Measurements from ENCODE around the gene FSD1. TPM values are rescaled to one million over a fixed set of nuclear protein-coding genes. Genes with fewer than 3 reads are reported as not detected.

Gene FSD1
- total RNA-seq, 1 experiment from 2014 or later = 29.8 TPM

DNA sequence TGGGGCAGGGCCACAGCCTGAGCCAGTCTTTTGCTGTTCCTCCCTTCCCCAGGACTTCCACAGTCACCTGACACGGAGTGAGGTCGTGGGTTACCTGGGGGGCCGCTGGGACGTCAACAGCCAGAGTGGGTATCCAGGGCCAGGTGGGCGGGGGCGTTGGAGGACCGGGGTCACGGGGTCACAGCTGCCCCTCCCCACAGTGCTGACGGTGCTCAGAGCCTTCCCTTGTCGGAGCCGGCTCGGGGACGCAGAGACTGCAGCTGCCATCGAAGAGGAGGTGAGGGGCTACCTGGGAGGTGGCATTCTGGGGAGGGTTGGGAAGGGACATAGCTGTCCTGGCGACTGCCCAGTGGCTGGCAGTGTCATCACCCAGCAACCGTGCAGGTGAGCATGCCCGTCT is 50.5 kb downstream of the FSD1 start:
- peaks cover 1% of the 10 kb centered on the region; the same call in 1 of the 2 replicates for H3K36me3 ChIP-seq (replicated peaks; ENCODE audit: control insufficient read depth, insufficient read depth, low read length)
- no peaks in the 10 kb centered on the region for H3K27me3 ChIP-seq (ENCODE audit: control insufficient read depth, insufficient read depth, low read length)
- DNase-seq = peak; percentile 44
- no peak overlapping the region for H3K4me3 ChIP-seq (ENCODE audit: insufficient read depth, low read depth, low read length)

DNA sequence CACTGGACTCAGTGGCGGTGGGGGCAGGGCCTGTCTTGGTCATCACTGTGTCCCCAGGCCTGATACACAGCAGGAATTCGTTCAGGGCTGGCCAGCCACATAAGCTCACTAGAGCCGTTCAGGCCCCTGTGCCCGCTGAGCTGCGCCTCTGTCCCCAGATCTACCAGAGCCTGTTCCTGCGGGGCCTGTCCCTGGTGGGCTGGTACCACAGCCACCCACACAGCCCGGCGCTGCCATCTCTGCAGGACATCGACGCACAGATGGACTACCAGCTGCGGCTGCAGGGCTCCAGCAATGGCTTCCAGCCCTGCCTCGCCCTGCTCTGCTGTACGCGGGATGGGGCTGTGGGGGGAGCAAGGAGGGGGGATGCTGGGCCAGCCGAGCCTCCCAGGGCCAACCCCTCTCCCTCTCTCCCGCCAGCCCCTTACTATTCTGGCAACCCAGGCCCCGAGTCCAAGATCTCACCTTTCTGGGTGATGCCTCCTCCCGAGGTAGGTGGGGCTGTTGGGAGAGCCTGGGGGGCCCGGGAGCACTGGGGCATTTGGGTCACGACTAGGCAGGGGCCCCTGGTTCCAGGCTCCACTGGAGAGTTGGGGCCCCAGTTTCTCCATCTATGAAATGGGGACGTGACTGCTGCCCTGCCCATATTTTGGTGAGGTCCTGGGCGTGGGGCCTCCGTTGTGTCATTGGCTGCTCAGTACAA is 52.8 kb downstream of the FSD1 start:
- Histone ChIP-seq H3K36me3 (replicated peaks; ENCODE audit: control insufficient read depth, insufficient read depth, low read length) (peaks cover 3% of the 10 kb centered on the region), H3K27me3 (ENCODE audit: control insufficient read depth, insufficient read depth, low read length) (no peaks in the 10 kb centered on the region), H3K4me3 (ENCODE audit: insufficient read depth, low read depth, low read length) (no peak overlapping the region)
- peak; percentile 65 for DNase-seq

DNA sequence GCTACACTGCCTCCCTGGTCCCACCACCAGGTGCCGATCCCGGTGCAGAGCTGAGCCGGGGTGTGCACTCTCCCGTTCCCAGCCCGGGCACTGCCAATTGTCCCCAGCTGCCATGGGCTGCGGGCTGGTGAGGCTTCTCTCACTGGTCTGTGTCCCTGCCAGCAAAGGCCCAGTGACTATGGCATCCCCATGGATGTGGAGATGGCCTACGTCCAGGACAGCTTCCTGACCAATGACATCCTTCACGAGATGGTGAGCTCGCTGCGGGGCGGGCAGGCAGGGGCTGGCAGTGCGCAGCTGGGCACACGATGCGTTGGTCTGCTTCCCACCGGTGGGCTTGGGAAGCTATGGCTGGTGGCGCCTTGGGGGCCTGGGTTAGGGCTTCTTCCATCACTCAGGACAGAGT is 53.5 kb downstream of the FSD1 start:
- H3K36me3 ChIP-seq (replicated peaks; ENCODE audit: control insufficient read depth, insufficient read depth, low read length) = peaks cover 3% of the 10 kb centered on the region
- peak; percentile 58 for DNase-seq
- no peaks in the 10 kb centered on the region for H3K27me3 ChIP-seq (ENCODE audit: control insufficient read depth, insufficient read depth, low read length)
- H3K4me3 ChIP-seq (ENCODE audit: insufficient read depth, low read depth, low read length) = no peak overlapping the region

DNA sequence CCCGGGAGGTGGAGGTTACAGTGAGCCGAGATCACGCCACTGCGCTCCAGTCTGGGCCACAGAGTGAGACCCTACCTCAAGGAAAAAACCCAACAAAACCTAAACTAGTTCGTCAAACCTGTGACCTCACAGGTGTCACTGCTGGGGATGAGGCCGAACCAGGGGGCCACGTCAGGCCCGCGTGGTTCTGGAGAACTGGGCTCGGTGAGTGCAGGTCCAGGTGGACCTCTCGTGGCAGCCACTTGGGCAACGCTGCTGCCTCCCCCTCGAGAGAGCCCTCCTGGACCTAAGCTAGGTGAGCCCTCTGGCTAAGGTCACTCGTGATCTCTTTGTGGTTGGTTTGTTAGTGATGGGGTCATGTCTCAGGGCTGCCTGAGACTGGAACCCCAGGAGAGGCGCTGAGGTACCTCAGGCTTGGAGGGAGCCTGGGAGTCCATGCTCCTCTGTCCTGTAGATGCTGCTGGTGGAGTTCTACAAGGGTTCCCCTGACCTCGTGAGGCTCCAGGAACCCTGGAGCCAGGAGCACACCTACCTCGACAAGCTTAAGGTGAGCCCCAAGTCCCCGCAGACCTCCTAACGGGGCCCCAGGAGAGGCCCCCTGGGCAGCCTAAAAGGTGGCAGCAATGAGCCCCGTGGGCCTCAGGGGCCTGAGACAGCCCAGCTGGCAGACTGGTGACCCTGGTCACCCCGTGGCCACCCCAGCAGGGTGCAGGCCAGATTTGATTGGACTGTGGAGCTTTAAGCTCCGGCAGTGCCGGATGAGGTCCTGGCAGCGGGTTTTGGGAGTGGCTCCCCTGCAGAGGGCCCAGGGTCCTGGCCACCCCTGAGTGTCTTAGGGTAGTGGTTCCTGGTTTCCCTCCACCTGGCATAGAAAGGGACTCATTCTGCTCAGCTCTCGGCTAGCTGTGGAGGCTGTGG is 54.6 kb downstream of the FSD1 start:
- DNase-seq = peak; percentile 54

DNA sequence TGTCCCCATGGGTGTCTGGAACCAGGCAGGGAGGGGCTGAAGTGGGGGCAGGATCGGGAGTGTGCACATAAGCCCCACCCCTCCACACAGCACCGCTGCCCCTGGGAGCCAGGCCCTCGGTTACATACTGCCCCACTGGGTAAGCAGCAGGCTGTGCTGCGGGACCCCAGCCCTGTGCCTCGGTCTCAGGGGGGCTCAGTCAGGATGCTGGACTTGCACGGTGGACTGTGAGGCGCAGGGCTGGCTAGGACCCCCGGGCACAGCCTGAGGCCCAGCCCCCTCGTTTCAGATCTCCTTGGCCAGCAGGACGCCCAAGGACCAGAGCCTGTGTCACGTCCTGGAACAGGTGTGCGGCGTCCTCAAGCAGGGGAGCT is 55.2 kb downstream of the FSD1 start:
- no peak overlapping the region for H3K4me3 ChIP-seq (ENCODE audit: insufficient read depth, low read depth, low read length)
- H3K27me3 ChIP-seq (ENCODE audit: control insufficient read depth, insufficient read depth, low read length) = no peaks in the 10 kb centered on the region
- DNase-seq = no peak
- H3K36me3 ChIP-seq (replicated peaks; ENCODE audit: control insufficient read depth, insufficient read depth, low read length) = peaks cover 3% of the 10 kb centered on the region

More for the DNA sequence above, 54.6 kb downstream of the FSD1 start:
- H3K27me3 ChIP-seq (ENCODE audit: control insufficient read depth, insufficient read depth, low read length) = no peaks in the 10 kb centered on the region
- no peak overlapping the region for H3K4me3 ChIP-seq (ENCODE audit: insufficient read depth, low read depth, low read length)
- peaks cover 3% of the 10 kb centered on the region for H3K36me3 ChIP-seq (replicated peaks; ENCODE audit: control insufficient read depth, insufficient read depth, low read length)

DNA sequence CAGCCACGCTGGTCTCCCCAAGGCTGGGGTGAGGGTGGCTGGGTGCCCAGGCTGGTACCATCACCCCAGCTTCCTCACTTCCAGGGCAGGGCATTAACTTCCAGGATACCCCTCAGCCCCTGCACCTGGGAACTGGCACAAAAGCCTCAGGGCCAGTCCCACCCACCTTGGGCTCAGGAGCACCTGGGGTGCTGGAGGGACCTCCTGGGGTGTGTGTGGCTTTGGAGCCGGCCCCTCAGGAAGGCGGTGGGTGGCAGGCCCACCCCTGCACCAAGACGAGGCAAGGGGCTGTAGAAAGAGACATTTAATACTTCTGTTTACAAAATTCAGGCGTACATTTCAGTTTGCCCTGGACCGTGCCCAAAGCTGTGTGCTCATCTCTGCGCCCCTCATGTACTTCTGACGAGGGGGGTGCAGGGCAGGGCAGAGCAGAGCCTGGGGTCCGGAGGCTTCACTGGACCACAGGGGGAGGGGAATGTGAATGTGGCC is 55.7 kb downstream of the FSD1 start:
- peak; percentile 40 for DNase-seq
- Histone ChIP-seq H3K4me3 (ENCODE audit: insufficient read depth, low read depth, low read length) (no peak overlapping the region), H3K36me3 (replicated peaks; ENCODE audit: control insufficient read depth, insufficient read depth, low read length) (peaks cover 5% of the 10 kb centered on the region), H3K27me3 (ENCODE audit: control insufficient read depth, insufficient read depth, low read length) (no peaks in the 10 kb centered on the region)

DNA sequence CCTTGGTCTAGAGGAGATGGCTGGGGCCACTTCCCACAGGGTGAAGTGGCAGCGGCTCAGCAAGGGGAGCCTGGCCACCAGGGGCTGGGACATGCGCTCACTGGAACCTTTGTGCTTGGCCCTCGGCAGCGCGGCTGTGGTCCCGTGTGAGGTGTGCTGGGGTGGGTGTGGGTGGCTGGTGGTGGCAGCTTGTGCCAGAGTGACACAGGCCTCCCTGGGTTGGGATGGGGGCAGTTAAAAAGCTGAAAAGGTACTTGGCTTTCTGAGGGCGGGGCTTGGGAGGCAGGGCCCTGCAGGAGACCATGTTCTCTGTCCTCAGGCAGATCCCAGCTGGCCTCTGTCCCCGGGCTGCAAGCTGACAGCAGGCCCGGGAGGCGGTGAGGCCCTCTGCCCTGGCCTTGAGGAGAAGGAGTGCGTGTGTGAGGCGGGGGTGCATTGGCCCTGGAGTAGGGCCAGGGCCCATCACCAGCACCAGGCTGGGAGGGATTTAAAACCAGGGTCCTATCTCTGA is 56.3 kb downstream of the FSD1 start:
- peak; percentile 74 for DNase-seq
- Histone ChIP-seq H3K36me3 (replicated peaks; ENCODE audit: control insufficient read depth, insufficient read depth, low read length) (peaks cover 5% of the 10 kb centered on the region), H3K27me3 (ENCODE audit: control insufficient read depth, insufficient read depth, low read length) (no peaks in the 10 kb centered on the region), H3K4me3 (ENCODE audit: insufficient read depth, low read depth, low read length) (no peak overlapping the region)

DNA sequence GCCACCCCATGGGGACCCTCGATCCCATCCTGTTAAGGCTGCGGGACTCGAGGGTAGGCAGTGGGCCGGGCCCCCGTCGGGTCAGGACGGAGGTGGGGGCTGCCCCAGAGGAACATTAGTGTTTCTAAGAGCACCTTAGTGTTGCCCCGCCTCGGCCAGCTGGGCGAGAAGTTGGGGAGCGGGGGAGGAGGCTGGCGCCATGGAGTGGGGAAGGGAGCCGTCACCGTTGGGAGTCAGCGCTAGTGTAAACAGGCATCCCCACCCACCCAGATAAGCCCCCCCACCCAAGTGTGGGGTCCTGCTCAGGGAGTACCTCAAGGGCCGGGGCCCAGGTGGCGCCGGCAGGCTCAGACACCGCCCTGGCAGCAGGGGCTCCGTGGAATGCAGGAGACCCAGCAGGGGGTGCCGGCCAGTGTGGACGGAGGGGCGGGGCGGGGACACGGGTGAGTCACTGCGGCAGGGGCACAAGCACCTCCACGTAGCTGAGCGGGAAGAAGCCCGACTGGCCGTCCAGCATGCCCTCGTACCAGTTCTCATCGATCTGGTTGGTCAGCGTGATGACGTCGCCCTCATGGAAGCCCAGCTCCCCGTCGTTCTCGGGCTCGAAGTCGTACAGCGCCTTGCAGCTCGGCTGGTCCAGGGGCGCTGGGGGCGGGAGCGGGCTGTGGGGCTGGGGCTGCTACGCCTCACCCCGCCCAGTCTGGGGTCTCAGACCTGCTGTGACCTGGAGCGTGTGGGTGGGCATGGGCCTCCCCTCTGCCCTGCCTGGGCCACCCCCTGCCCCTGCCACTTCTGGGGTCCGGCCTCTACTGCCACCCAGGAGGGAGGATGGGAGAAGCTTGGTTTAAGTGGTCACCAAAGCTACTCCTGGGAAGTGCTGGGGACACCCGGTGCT is 57.0 kb downstream of the FSD1 start:
- DNase-seq = peak; percentile 87
- H3K36me3 ChIP-seq (replicated peaks; ENCODE audit: control insufficient read depth, insufficient read depth, low read length) = peaks cover 5% of the 10 kb centered on the region
- no peak overlapping the region for H3K4me3 ChIP-seq (ENCODE audit: insufficient read depth, low read depth, low read length)
- H3K27me3 ChIP-seq (ENCODE audit: control insufficient read depth, insufficient read depth, low read length) = no peaks in the 10 kb centered on the region

DNA sequence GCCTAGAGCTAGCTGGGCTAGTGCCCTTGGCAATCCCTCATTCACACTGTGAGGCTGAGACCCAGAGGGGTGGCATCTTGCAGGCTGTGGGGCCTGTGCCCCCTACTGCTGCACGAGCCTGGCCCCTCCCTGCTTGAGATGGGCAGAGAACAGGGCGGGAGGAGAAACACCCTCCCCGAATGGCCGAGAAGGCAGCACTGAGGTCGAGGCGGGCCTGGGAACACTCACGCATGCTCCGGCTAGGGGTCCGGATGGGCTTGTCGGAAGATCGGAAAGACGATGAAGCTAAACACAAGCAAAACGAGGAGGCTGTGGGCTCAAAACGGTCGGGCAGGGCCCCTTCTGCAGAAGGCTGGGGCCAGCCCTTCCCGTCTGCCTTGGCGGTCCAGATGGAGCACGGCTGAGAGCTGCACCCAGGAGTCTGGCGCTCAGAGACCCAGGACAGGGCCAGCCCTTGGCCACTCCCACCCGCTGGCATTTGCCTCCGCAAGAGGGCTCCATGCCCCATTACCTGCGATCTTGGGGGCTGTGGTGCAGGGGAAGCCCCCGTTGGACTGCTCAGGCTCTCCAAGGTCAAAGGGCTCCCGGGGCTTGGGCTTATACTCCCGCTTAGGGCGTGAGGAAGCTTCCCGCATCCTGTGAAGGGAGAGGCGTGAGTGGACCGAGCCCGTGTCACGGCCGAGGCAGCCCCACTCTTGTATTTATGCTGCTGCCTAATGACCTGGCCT is 57.9 kb downstream of the FSD1 start:
- Histone ChIP-seq H3K36me3 (replicated peaks; ENCODE audit: control insufficient read depth, insufficient read depth, low read length) (peaks cover 5% of the 10 kb centered on the region), H3K4me3 (ENCODE audit: insufficient read depth, low read depth, low read length) (no peak overlapping the region), H3K27me3 (ENCODE audit: control insufficient read depth, insufficient read depth, low read length) (no peaks in the 10 kb centered on the region)
- no peak for DNase-seq

DNA sequence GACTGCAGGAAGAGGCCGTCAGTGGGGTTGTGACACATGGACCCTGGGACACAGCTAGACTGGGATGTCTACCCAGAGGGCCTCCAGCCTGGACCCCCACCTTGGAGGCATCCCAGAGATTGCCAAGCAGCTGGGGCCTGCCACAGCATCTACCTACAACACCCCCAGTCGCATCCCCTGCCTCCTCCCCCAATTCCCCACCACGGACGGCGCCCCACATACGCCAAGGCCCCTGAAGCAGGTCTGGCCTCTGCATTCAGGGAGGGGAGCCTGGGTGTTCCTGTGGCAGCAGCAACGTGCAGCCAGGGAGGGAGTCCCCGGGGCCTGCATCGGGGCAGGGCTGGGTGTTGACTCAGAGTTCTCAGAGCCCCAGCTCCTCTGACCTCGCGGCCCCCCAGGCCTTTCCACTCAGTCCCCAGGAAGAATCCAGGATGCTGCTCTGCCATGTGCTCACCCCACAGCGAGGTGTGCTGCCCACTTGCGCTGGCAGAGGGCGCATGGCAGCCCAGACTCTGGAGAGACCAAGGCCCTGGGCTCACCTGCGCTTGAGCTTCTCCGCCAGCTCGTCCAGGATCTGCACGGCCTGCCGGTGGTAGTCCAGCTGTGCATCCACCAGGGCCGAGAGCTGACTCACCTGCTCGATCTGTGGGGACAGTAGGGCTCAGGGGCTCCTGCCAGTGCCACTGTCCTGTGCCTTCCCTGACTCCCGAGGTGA is 58.6 kb downstream of the FSD1 start:
- Histone ChIP-seq H3K36me3 (replicated peaks; ENCODE audit: control insufficient read depth, insufficient read depth, low read length) (peaks cover 5% of the 10 kb centered on the region), H3K4me3 (ENCODE audit: insufficient read depth, low read depth, low read length) (no peak overlapping the region), H3K27me3 (ENCODE audit: control insufficient read depth, insufficient read depth, low read length) (no peaks in the 10 kb centered on the region)
- peak; percentile 85 for DNase-seq

DNA sequence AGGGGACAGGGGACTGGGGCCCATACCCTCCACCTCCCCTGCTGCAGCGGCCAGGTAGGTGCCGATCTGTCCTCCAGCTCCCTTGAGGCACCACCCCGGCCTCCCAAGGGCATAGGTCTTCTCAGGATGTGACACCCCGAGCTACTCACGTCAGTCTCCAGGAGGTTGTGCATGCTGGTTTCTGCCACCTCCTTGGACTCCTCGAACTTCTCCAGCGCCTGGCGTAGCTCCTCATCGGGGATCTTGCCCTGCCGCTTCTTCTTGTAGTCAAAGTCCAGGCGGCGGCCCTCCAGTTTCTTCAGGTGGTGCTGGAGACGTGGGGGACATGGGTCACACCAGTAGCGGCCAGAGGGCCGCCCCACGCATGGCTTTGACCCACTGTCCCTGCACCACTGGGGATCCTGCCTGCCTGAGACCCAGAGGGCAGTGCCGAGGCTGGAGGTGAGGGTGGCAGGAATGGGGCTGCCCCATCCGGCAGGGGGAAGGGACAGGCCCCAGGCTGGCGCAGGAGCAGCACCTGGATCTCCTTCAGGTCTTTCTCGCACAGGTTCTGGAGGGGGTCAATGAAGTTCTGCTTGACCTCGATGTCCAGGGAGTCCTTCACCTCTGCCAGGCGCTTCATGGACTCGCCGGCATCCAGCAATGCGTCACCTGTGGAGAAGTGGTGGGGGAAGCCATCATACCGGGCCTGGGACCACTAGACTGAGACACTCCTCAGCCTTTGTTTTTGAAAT is 59.3 kb downstream of the FSD1 start:
- DNase-seq = no peak
- no peaks in the 10 kb centered on the region for H3K27me3 ChIP-seq (ENCODE audit: control insufficient read depth, insufficient read depth, low read length)
- no peak overlapping the region for H3K4me3 ChIP-seq (ENCODE audit: insufficient read depth, low read depth, low read length)
- peaks cover 5% of the 10 kb centered on the region for H3K36me3 ChIP-seq (replicated peaks; ENCODE audit: control insufficient read depth, insufficient read depth, low read length)

DNA sequence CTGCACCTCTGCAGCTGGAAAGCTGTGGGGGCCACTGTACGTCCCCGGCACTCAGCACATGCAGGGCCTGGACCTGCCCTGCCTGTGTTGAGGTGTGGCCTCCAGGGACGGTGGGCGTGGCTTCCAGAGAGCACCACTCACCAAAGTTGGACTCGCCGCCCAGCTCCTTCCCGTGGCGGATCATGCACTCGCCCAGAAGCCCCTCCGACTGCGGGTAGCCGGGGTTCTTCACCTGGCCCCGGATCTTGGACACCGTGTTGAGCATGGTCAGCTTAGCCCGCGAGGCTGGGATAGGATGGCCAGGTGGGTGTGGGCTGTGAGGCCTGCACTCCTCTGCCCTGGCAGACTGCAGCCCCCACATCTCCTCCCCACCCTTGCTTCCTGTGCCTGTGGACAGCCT is 60.9 kb downstream of the FSD1 start:
- Histone ChIP-seq H3K27me3 (ENCODE audit: control insufficient read depth, insufficient read depth, low read length) (no peaks in the 10 kb centered on the region), H3K4me3 (ENCODE audit: insufficient read depth, low read depth, low read length) (no peak overlapping the region), H3K36me3 (replicated peaks; ENCODE audit: control insufficient read depth, insufficient read depth, low read length) (peaks cover 5% of the 10 kb centered on the region)
- peak; percentile 66 for DNase-seq
